Adrenal gland (tissue), 12 donors: Measurements from ENCODE around the gene RAB41. TPM values are rescaled to one million over a fixed set of nuclear protein-coding genes. Genes with fewer than 3 reads are reported as not detected.

Experiments
- DNase-seq, 7 donors: peaks; one replicate each; pipeline ENCODE4 v3.0.0-alpha.2; 2019 to 2020
- H3K27ac ChIP-seq, 5 donors: fragments of 200-600 bp; sonication (generic) in 4 of 5; 1 replicate in 3 of 5; 2 replicates in 2 of 5; pipeline versions ENCODE4 v1.5.1 to v1.8.0; 2016 to 2020; ENCODE audit warnings: mild to moderate bottlenecking in 1 of 5
- H3K27me3 ChIP-seq: fragments of 200-600 bp; 2 replicates; pipeline ENCODE4 v1.8.0; 2021
- H3K36me3 ChIP-seq, 2 donors: fragments of 200-600 bp; replicated peaks in 1 of 2; 1 replicate in 1 of 2; 2 replicates in 1 of 2; pipeline versions ENCODE4 v1.5.1 to v1.8.0; 2018 to 2022
- H3K4me1 ChIP-seq, 2 donors: fragments of 200-600 bp; replicated peaks in 1 of 2; 1 replicate in 1 of 2; 2 replicates in 1 of 2; pipeline versions ENCODE4 v1.5.1 to v1.8.0; 2018 to 2021
- H3K4me3 ChIP-seq, 4 donors: fragments of 200-600 bp; sonication (generic) in 3 of 4; one replicate each; pipeline ENCODE4 v1.5.1; 2016 to 2018
- H3K9me3 ChIP-seq, 3 donors: fragments of 200-600 bp; sonication (generic) in 1 of 3; replicated peaks in 1 of 3; 1 replicate in 2 of 3; 2 replicates in 1 of 3; pipeline versions ENCODE4 v1.5.1 to v1.8.0; 2016 to 2021
- POLR2A ChIP-seq, 2 donors: fragments of 450-650 bp; IDR thresholded peaks; one replicate each; pipeline ENCODE4 v1.6.1; 2017; ENCODE audit warnings: antibody characterized with exemption in 2 of 2, mild to moderate bottlenecking in 2 of 2, moderate library complexity in 1 of 2
- WGBS, 4 donors: extraction: QIAGEN DNeasy Blood & Tissue Kit in 2 of 4; methylation state at CpG; one replicate each; pipeline versions ENCODE4 v1.1.5 to v1.1.7; 2013 to 2017; 5-methylcytosine and 5-hydroxymethylcytosine counted together
- intact Hi-C, 2 donors: fragments of 100-400 bp; cut with DNase I; formaldehyde crosslinking; loops; one replicate each; pipeline versions ENCODE4 v1.14.1 to v1.15.0; 2022 to 2023
- polyA plus RNA-seq, 3 donors: library from polyadenylated mRNA; stranded (reverse); fragments of 200-250 nt in 2 of 3; fragments of 350-450 nt in 1 of 3; fragmentation: Illumina TruSeq in 1 of 3; extraction: RNeasy Lipid Tissue Mini Kit (QIAGEN cat#74804) in 1 of 3; gene quantifications; one replicate each; pipeline ENCODE4 v1.2.3, GENCODE V29; 2013 to 2014
- total RNA-seq, 9 donors: library from RNA; depleted of rRNA in 4 of 9; stranded (reverse); fragments of >200 nt in 4 of 9; fragments of 120-200 nt in 1 of 9; fragmentation: NEBNext Ultra II Directional in 1 of 9; extraction: Animal tissue kit (Norgen Biotek cat#: 25700) in 1 of 9; gene quantifications; one replicate each; pipeline versions ENCODE4 v1.1.0 to v1.2.4, GENCODE V29; 2013 to 2023
- TF ChIP-seq, protein P1 (sequence below), 6 experiments: fragments of 450-650 bp in 4 of 6; fragments of 200-600 bp in 2 of 6; sonication (generic) in 1 of 6; IDR thresholded peaks; 1 replicate in 5 of 6; 2 replicates in 1 of 6; pipeline versions ENCODE4 v1.5.1 to v1.8.0; 2016 to 2021; ENCODE audit warnings: antibody characterized with exemption in 6 of 6, mild to moderate bottlenecking in 2 of 6, moderate library complexity in 1 of 6
- donor health status: healthy with polysubstance abuse.
- donor health status: Bipolar disorder and iron deficiency.
- donor health status: DM: yes; HTN: yes; CAD: no.
- donor health status: DM: no; HTN: no; CAD: no.
- donor health status: DM: no; HTN: no; CAD: no.
- donor health status: DM: yes; HTN: yes; CAD: no.

The RAB41 gene
- total and polyA plus RNA-seq, 12 donors = not detected

DNA sequence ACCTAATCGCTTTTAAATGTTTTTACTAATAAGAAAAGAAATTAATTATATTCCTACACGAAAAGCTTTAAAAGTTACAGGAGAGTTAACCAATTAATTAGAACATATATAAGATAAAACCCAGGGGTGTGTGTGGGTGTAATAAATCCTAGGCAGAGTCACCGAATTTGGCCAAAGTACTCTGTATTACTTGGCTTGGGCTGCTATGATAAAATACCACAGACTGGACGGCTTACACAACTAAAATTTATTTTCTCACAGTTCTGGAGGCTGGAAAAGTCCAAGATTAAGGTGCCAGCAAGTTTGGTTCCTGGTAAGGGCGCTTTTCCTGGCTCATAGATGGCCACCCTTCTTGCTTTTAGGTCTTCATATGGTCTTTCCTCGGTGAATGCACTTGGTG is 37.1 kb upstream of the RAB41 start:
- 64 to 77% (median 66%) methylated on average over 6 of the region's 6 CpGs for WGBS, 4 donors
- H3K36me3 ChIP-seq = no peaks in the 10 kb centered on the region
- no peaks in the 10 kb centered on the region for H3K9me3 ChIP-seq
- TF ChIP-seq, protein P1, sequence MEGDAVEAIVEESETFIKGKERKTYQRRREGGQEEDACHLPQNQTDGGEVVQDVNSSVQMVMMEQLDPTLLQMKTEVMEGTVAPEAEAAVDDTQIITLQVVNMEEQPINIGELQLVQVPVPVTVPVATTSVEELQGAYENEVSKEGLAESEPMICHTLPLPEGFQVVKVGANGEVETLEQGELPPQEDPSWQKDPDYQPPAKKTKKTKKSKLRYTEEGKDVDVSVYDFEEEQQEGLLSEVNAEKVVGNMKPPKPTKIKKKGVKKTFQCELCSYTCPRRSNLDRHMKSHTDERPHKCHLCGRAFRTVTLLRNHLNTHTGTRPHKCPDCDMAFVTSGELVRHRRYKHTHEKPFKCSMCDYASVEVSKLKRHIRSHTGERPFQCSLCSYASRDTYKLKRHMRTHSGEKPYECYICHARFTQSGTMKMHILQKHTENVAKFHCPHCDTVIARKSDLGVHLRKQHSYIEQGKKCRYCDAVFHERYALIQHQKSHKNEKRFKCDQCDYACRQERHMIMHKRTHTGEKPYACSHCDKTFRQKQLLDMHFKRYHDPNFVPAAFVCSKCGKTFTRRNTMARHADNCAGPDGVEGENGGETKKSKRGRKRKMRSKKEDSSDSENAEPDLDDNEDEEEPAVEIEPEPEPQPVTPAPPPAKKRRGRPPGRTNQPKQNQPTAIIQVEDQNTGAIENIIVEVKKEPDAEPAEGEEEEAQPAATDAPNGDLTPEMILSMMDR (IDR thresholded peaks at IDR 0.05) = no peak
- no peak for TF ChIP-seq POLR2A (IDR thresholded peaks at IDR 0.05)
- H3K4me3 ChIP-seq = no peak overlapping the region
- no peak overlapping the region for H3K27ac ChIP-seq
- DNase-seq = no peak
- intact Hi-C loops = no loop called here
- peaks cover 8% of the 10 kb centered on the region for H3K27me3 ChIP-seq
- no peaks in the 10 kb centered on the region for H3K4me1 ChIP-seq

DNA sequence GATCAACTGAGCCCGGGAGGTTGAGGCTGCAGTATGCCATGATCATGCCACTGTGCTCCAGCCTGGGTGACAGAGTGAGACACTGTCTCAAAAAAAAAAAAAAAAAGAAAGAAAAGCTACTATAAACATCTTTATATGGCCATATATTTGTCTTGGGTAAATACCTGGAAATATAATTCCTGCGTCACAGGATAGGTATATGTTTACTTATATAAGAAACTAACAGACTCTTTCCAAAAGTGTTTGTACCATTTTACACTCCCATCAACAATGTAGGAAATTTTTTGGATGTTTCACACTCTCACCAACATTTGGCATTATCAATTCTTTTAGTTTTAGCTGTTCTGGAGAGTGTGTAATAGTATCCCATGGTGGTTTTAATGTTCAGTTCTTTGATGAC is 34.7 kb upstream of the RAB41 start:
- no peak for DNase-seq
- TF ChIP-seq POLR2A (IDR thresholded peaks at IDR 0.05) = no peak
- TF ChIP-seq, protein P1 (IDR thresholded peaks at IDR 0.05) = no peak
- Histone ChIP-seq H3K4me3 (no peak overlapping the region), H3K9me3 (no peaks in the 10 kb centered on the region), H3K27ac (no peak overlapping the region), H3K27me3 (peaks cover 8% of the 10 kb centered on the region), H3K4me1 (no peaks in the 10 kb centered on the region), H3K36me3 (no peaks in the 10 kb centered on the region)
- intact Hi-C loops = no loop called here
- WGBS, 4 donors = 85 to 97% (median 94%) methylated on average over 2 of the region's 2 CpGs

- no peak for DNase-seq
- H3K27me3 ChIP-seq = peaks cover 8% of the 10 kb centered on the region
- H3K9me3 ChIP-seq = no peaks in the 10 kb centered on the region
- no peak overlapping the region for H3K27ac ChIP-seq
- no peaks in the 10 kb centered on the region for H3K36me3 ChIP-seq
- 54 to 69% (median 59%) methylated on average over 2 of the region's 2 CpGs for WGBS, 4 donors
- intact Hi-C loops = no loop called here
- H3K4me3 ChIP-seq = no peak overlapping the region
- TF ChIP-seq POLR2A (IDR thresholded peaks at IDR 0.05) = no peak
- TF ChIP-seq, protein P1 (IDR thresholded peaks at IDR 0.05) = no peak
- H3K4me1 ChIP-seq = no peaks in the 10 kb centered on the region
Measured at GRCh38 chrX:70252491-70252890, 29.5 kb upstream of the RAB41 start.

DNA sequence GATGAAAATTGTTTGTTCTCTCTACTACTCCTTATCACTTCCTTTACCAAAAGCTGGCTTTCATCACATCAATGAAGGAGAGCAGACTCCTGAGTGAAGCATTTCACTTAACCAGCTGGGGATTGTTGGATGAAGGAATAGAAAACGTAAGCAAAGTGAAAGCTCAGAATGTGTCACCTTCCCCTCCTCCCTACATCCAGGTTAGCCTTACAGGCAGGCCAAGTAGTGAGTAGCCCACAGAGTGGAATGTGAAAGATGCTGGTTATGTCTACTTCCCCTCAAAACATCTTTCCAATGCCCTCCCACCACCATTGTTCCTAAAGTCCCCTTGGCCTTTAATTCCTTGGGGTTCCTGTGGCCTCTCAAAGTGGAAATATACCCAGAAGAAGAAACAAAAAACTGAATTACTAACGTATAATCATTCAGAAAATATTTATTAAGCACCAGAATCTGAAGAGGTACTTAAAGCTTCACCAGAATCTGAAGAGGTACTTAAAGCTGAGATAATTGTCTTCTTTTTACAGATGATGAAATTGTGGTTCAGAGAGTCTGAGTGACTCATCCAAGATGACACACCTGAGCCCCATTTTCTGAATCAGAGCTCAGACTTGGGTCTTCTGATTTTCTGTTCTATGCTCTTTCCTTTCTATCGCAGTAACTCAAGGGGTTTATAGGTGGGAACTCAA is 28.5 kb upstream of the RAB41 start:
- no peaks in the 10 kb centered on the region for H3K9me3 ChIP-seq
- H3K27me3 ChIP-seq = peaks cover 5% of the 10 kb centered on the region
- no peak for TF ChIP-seq POLR2A (IDR thresholded peaks at IDR 0.05)
- TF ChIP-seq, protein P1 (IDR thresholded peaks at IDR 0.05) = no peak
- H3K4me1 ChIP-seq = no peaks in the 10 kb centered on the region
- intact Hi-C loops = no loop called here
- no peak overlapping the region for H3K4me3 ChIP-seq
- DNase-seq = no peak
- H3K36me3 ChIP-seq = no peaks in the 10 kb centered on the region
- 65 to 93% (median 76%) methylated on average over 3 of the region's 3 CpGs for WGBS, 4 donors
- H3K27ac ChIP-seq = no peak overlapping the region
